ENCODE measurements around the gene LRRC14B. TPM values are rescaled to one million over a fixed set of nuclear protein-coding genes. Genes with fewer than 3 reads are reported as not detected.
"Not testable (repeated sequence)": the region's sequence is repeated elsewhere in the genome, so short reads cannot be mapped to it uniquely, and the experiment has no call there.

The LRRC14B gene
- total RNA-seq, 1 donor from 2014 or later = not detected

GRCh38 chr5:219460-219863 is 28.2 kb downstream of the LRRC14B start:
- no peaks in the 10 kb centered on the region for H3K27me3 ChIP-seq
- TF ChIP-seq CTCF (IDR thresholded peaks at IDR 0.05) = no peak
- peaks cover 8% of the 10 kb centered on the region for H3K36me3 ChIP-seq
- ATAC-seq (no peak), DNase-seq (no peak)
- peak overlapping the region; percentile 86 for H3K4me3 ChIP-seq
- intact Hi-C loops (cut with DNase I) = no loop called here
- peak overlapping the region; percentile 90 for H3K27ac ChIP-seq
- no peaks in the 10 kb centered on the region for H3K9me3 ChIP-seq
- peaks cover 39% of the 10 kb centered on the region for H3K4me1 ChIP-seq

- Histone ChIP-seq H3K4me1 (peaks cover 39% of the 10 kb centered on the region), H3K4me3 (peak overlapping the region; percentile 86), H3K27ac (peak overlapping the region; percentile 90), H3K36me3 (peaks cover 13% of the 10 kb centered on the region), H3K9me3 (no peaks in the 10 kb centered on the region), H3K27me3 (no peaks in the 10 kb centered on the region)
- DNase-seq = no peak
- no peak for TF ChIP-seq CTCF (IDR thresholded peaks at IDR 0.05)
- intact Hi-C loops (cut with DNase I) = no loop called here
- ATAC-seq = no peak
Observed at GRCh38 chr5:219991-220390, 28.7 kb downstream of the LRRC14B start.

GRCh38 chr5:222951-223715 is 31.8 kb downstream of the LRRC14B start:
- DNase-seq; ATAC-seq; H3K9me3 ChIP-seq; intact Hi-C loops (cut with DNase I); H3K27me3 ChIP-seq; H3K27ac ChIP-seq; H3K4me3 ChIP-seq: not testable (repeated sequence)
- H3K4me1 ChIP-seq = peaks cover 35% of the 10 kb centered on the region
- H3K36me3 ChIP-seq = peaks cover 45% of the 10 kb centered on the region

- Histone ChIP-seq H3K4me1 (peaks cover 35% of the 10 kb centered on the region), H3K36me3 (peaks cover 51% of the 10 kb centered on the region), H3K4me3 (no peak overlapping the region), H3K27ac (no peak overlapping the region), H3K27me3 (no peaks in the 10 kb centered on the region), H3K9me3 (no peaks in the 10 kb centered on the region)
- intact Hi-C loops (cut with DNase I) = no loop called here
- TF ChIP-seq CTCF (IDR thresholded peaks at IDR 0.05) = no peak
- DNase-seq (no peak), ATAC-seq (no peak)
Observed at GRCh38 chr5:223791-224190, 32.5 kb downstream of the LRRC14B start.

GRCh38 chr5:225334-225733 is 34.0 kb downstream of the LRRC14B start:
- Histone ChIP-seq H3K9me3 (no peaks in the 10 kb centered on the region), H3K27ac (no peak overlapping the region), H3K27me3 (no peaks in the 10 kb centered on the region), H3K4me1 (peaks cover 25% of the 10 kb centered on the region), H3K4me3 (no peak overlapping the region), H3K36me3 (peaks cover 66% of the 10 kb centered on the region)
- DNase-seq = no peak
- no peak for ATAC-seq
- TF ChIP-seq CTCF (IDR thresholded peaks at IDR 0.05) = no peak
- intact Hi-C loops (cut with DNase I) = no loop called here

- Histone ChIP-seq H3K36me3 (peaks cover 86% of the 10 kb centered on the region), H3K4me1 (peaks cover 12% of the 10 kb centered on the region)
- H3K27me3 ChIP-seq; intact Hi-C loops (cut with DNase I); H3K4me3 ChIP-seq; ATAC-seq; H3K9me3 ChIP-seq; H3K27ac ChIP-seq; DNase-seq: not testable (repeated sequence)
Observed at GRCh38 chr5:227375-227774, 36.1 kb downstream of the LRRC14B start.

Data from upper lobe of right lung (tissue), 1 donor.